ENCODE data around the gene KDM4D. TPM values are rescaled to one million over a fixed set of nuclear protein-coding genes. Genes with fewer than 3 reads are reported as not detected.
A peak's percentile ranks its signal among the peaks of the same experiment; 100 is the strongest.

Gene KDM4D
- total RNA-seq, 1 donor, result 0.72 TPM

- Histone ChIP-seq H3K9me3 (ENCODE audit: low read depth, low read length) (no peaks in the 10 kb centered on the region), H3K4me3 (ENCODE audit: insufficient read depth, low read length) (no peak overlapping the region), H2AFZ (ENCODE audit: low read length) (no peak overlapping the region), H3K79me2 (ENCODE audit: insufficient read depth, low read length) (no peaks in the 10 kb centered on the region), H3K4me1 (ENCODE audit: insufficient read depth, low read length) (peaks cover 9% of the 10 kb centered on the region), H3K36me3 (ENCODE audit: insufficient read depth, low read length) (peaks cover 48% of the 10 kb centered on the region), H3K27me3 (ENCODE audit: insufficient read depth, low read length) (no peaks in the 10 kb centered on the region), H3K4me2 (ENCODE audit: insufficient read depth, low read length) (no peak overlapping the region), H3K27ac (ENCODE audit: low read depth, low read length) (no peak overlapping the region), H4K20me1 (ENCODE audit: insufficient read depth, low read length) (no peaks in the 10 kb centered on the region)
- TF ChIP-seq CTCF (IDR thresholded peaks at IDR 0.05; ENCODE audit: extremely low read depth, low read depth, low read length), result no peak
- no peak for DNase-seq (ENCODE audit: insufficient read length, low spot score, missing footprints)
Observed at GRCh38 chr11:94961255-94961654, 12.3 kb upstream of the KDM4D start.

GRCh38 chr11:94964934-94965333, 8.6 kb upstream of the KDM4D start:
- H3K4me3 ChIP-seq (ENCODE audit: insufficient read depth, low read length), result no peak overlapping the region
- H2AFZ ChIP-seq (ENCODE audit: low read length), result no peak overlapping the region
- H3K79me2 ChIP-seq (ENCODE audit: insufficient read depth, low read length), result no peaks in the 10 kb centered on the region
- no peaks in the 10 kb centered on the region for H4K20me1 ChIP-seq (ENCODE audit: insufficient read depth, low read length)
- DNase-seq (ENCODE audit: insufficient read length, low spot score, missing footprints), result no peak
- no peak overlapping the region for H3K4me2 ChIP-seq (ENCODE audit: insufficient read depth, low read length)
- H3K27ac ChIP-seq (ENCODE audit: low read depth, low read length), result no peak overlapping the region
- no peaks in the 10 kb centered on the region for H3K4me1 ChIP-seq (ENCODE audit: insufficient read depth, low read length)
- H3K27me3 ChIP-seq (ENCODE audit: insufficient read depth, low read length), result no peaks in the 10 kb centered on the region
- peaks cover 79% of the 10 kb centered on the region for H3K36me3 ChIP-seq (ENCODE audit: insufficient read depth, low read length)
- no peak for TF ChIP-seq CTCF (IDR thresholded peaks at IDR 0.05; ENCODE audit: extremely low read depth, low read depth, low read length)
- no peaks in the 10 kb centered on the region for H3K9me3 ChIP-seq (ENCODE audit: low read depth, low read length)

- H2AFZ ChIP-seq (ENCODE audit: low read length), result no peak overlapping the region
- TF ChIP-seq CTCF (IDR thresholded peaks at IDR 0.05; ENCODE audit: extremely low read depth, low read depth, low read length), result peak; percentile 77
- H3K79me2 ChIP-seq (ENCODE audit: insufficient read depth, low read length), result peaks cover 17% of the 10 kb centered on the region
- no peaks in the 10 kb centered on the region for H3K9me3 ChIP-seq (ENCODE audit: low read depth, low read length)
- no peak overlapping the region for H3K27ac ChIP-seq (ENCODE audit: low read depth, low read length)
- peak; percentile 85 for DNase-seq (ENCODE audit: insufficient read length, low spot score, missing footprints)
- H3K36me3 ChIP-seq (ENCODE audit: insufficient read depth, low read length), result peaks cover 78% of the 10 kb centered on the region
- H3K4me1 ChIP-seq (ENCODE audit: insufficient read depth, low read length), result peaks cover 7% of the 10 kb centered on the region
- H3K27me3 ChIP-seq (ENCODE audit: insufficient read depth, low read length), result no peaks in the 10 kb centered on the region
- no peak overlapping the region for H3K4me2 ChIP-seq (ENCODE audit: insufficient read depth, low read length)
- no peak overlapping the region for H3K4me3 ChIP-seq (ENCODE audit: insufficient read depth, low read length)
- no peaks in the 10 kb centered on the region for H4K20me1 ChIP-seq (ENCODE audit: insufficient read depth, low read length)
Observed at GRCh38 chr11:94968334-94968958, 5.1 kb upstream of the KDM4D start.

DNA sequence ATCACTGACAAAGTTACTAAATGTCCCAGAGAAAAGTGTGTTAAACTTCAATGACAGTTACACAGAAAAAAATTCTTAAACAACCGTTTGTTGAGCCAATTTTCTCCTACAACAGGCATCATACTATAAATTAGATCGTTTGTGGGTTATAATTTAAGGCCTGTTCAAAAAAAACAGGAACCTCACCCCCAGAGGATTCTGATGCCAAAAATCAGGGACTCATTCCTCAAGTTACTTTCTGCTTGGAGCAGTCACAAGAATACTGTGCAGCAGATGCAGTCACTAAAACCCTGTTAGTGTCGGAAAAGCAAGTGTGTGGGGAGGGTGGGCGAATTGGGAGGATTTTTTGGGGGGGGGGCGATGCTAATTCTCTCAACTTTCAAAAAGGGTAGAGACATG, 810 bp upstream of the KDM4D start:
- Histone ChIP-seq H3K79me2 (ENCODE audit: insufficient read depth, low read length) (peaks cover 17% of the 10 kb centered on the region), H3K4me3 (ENCODE audit: insufficient read depth, low read length) (peak overlapping the region; percentile 91), H3K36me3 (ENCODE audit: insufficient read depth, low read length) (peaks cover 39% of the 10 kb centered on the region), H4K20me1 (ENCODE audit: insufficient read depth, low read length) (no peaks in the 10 kb centered on the region), H3K4me2 (ENCODE audit: insufficient read depth, low read length) (peak overlapping the region; percentile 87), H3K27ac (ENCODE audit: low read depth, low read length) (peak overlapping the region; percentile 85), H3K4me1 (ENCODE audit: insufficient read depth, low read length) (peaks cover 7% of the 10 kb centered on the region), H3K9me3 (ENCODE audit: low read depth, low read length) (no peaks in the 10 kb centered on the region), H2AFZ (ENCODE audit: low read length) (no peak overlapping the region), H3K27me3 (ENCODE audit: insufficient read depth, low read length) (no peaks in the 10 kb centered on the region)
- TF ChIP-seq CTCF (IDR thresholded peaks at IDR 0.05; ENCODE audit: extremely low read depth, low read depth, low read length), result no peak
- peak; percentile 14 for DNase-seq (ENCODE audit: insufficient read length, low spot score, missing footprints)

Measured in osteoblast (primary cell).